ENCODE results near the gene RYR2.
"Not testable (repeated sequence)": the region's sequence is repeated elsewhere in the genome, so short reads cannot be mapped to it uniquely, and the experiment has no call there.

Gene RYR2

DNA sequence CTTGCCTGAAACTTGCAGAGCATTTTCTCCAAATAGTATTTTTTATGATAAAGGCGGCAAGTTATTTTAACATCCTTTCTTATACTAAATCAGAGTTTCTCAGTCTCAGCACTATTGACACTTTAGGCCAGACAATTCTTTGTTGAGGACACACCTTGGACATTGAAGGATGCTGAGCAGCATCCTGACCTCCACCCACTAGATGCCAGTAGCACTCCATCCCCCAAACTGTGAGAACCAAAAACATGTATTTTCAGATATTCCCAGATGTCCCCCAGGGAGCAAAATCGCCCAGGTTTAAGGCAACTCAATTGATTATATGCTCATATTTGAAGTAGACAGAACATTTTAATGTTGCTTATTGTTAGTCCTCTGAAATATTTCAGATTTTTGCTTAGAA is 549.4 kb downstream of the RYR2 start:
- H3K4me2 ChIP-seq (ENCODE audit: low read length): no peak overlapping the region
- no peak overlapping the region for H4K8ac ChIP-seq (ENCODE audit: low read depth, low read length)
- H3K79me2 ChIP-seq (ENCODE audit: control insufficient read depth, insufficient read depth, low read length, poor library complexity): no peaks in the 10 kb centered on the region
- H2AFZ ChIP-seq (ENCODE audit: insufficient read depth, low read length, poor library complexity): no peak overlapping the region
- DNase-seq: no peak
- H3K27me3 ChIP-seq (ENCODE audit: insufficient read depth, low read length): no peaks in the 10 kb centered on the region
- H3K14ac ChIP-seq (ENCODE audit: low read length): no peak overlapping the region
- no peak overlapping the region for H3K4ac ChIP-seq (ENCODE audit: low read depth, low read length)
- no peak overlapping the region for H3K23ac ChIP-seq (ENCODE audit: low read length)
- H3K79me1 ChIP-seq (ENCODE audit: low read length): no peaks in the 10 kb centered on the region
- H4K91ac ChIP-seq (ENCODE audit: low read depth, low read length): no peak overlapping the region
- no peak overlapping the region for H3K18ac ChIP-seq (ENCODE audit: low read length)
- H3K9me3 ChIP-seq (ENCODE audit: insufficient read depth, low read depth, low read length): no peaks in the 10 kb centered on the region
- no peak overlapping the region for H2BK12ac ChIP-seq (ENCODE audit: low read length)
- H3K27ac ChIP-seq (ENCODE audit: low read depth, low read length): no peak overlapping the region
- H3K4me1 ChIP-seq (ENCODE audit: control insufficient read depth in 1 of 2, insufficient read depth in 2 of 2, low read length in 2 of 2): no peaks in the 10 kb centered on the region
- no peak overlapping the region for H2BK120ac ChIP-seq (ENCODE audit: insufficient read depth, low read length, poor library complexity)
- no peak overlapping the region for H3K9ac ChIP-seq (ENCODE audit: low read length)
- no CpG with 5 or more reads among the region's 2 CpGs for WGBS (ENCODE audit: extremely low coverage, insufficient coverage, insufficient read length)
- no peak overlapping the region for H2BK5ac ChIP-seq (ENCODE audit: low read depth, low read length, poor library complexity)
- no peak overlapping the region for H3K4me3 ChIP-seq (ENCODE audit: low read depth, low read length)
- no peak overlapping the region for H4K12ac ChIP-seq (ENCODE audit: low read depth, low read length)
- H2AK5ac ChIP-seq (ENCODE audit: low read length): no peak overlapping the region
- H3K36me3 ChIP-seq (ENCODE audit: control insufficient read depth in 1 of 2, insufficient read depth in 2 of 2, low read length in 2 of 2): peaks cover 1 to 5% of the 10 kb centered on the region in 2 experiments

DNA sequence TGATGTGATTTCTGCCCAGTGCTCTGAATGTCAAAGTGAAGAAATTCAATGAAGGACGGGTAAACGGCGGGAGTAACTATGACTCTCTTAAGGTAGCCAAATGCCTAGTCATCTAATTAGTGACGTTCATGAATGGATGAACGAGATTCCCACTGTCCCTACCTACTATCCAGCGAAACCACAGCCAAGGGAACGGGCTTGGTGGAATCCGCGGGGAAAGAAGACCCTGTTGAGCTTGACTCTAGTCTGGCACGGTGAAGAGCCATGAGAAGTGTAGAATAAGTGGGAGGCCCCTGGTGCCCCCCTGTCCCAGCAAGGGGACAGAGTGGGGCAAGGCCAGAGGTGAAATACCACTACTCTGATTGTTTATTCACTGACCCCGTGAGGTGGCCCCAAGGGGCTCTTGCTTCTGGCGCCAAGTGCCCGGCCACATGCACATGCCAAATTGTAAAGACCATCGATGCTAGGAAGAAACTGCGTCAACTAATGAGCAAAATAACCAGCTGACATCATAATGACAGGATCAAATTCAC is 561.1 kb downstream of the RYR2 start:
- H3K18ac ChIP-seq (ENCODE audit: low read length); H4K12ac ChIP-seq (ENCODE audit: low read depth, low read length); H3K23ac ChIP-seq (ENCODE audit: low read length); H2BK12ac ChIP-seq (ENCODE audit: low read length); H3K9me3 ChIP-seq (ENCODE audit: insufficient read depth, low read depth, low read length); H3K4ac ChIP-seq (ENCODE audit: low read depth, low read length); H2AK5ac ChIP-seq (ENCODE audit: low read length); H4K91ac ChIP-seq (ENCODE audit: low read depth, low read length); H3K9ac ChIP-seq (ENCODE audit: low read length); H2BK5ac ChIP-seq (ENCODE audit: low read depth, low read length, poor library complexity); DNase-seq; H3K27ac ChIP-seq (ENCODE audit: low read depth, low read length); H3K79me1 ChIP-seq (ENCODE audit: low read length); H3K14ac ChIP-seq (ENCODE audit: low read length); H3K79me2 ChIP-seq (ENCODE audit: control insufficient read depth, insufficient read depth, low read length, poor library complexity); H2AFZ ChIP-seq (ENCODE audit: insufficient read depth, low read length, poor library complexity); H3K4me2 ChIP-seq (ENCODE audit: low read length); H3K36me3 ChIP-seq (ENCODE audit: control insufficient read depth in 1 of 2, insufficient read depth in 2 of 2, low read length in 2 of 2); H4K8ac ChIP-seq (ENCODE audit: low read depth, low read length); H3K27me3 ChIP-seq (ENCODE audit: insufficient read depth, low read length); H3K4me1 ChIP-seq (ENCODE audit: control insufficient read depth in 1 of 2, insufficient read depth in 2 of 2, low read length in 2 of 2); H3K4me3 ChIP-seq (ENCODE audit: low read depth, low read length); H2BK120ac ChIP-seq (ENCODE audit: insufficient read depth, low read length, poor library complexity): not testable (repeated sequence)
- WGBS (ENCODE audit: extremely low coverage, insufficient coverage, insufficient read length): no CpG with 5 or more reads among the region's 15 CpGs

DNA sequence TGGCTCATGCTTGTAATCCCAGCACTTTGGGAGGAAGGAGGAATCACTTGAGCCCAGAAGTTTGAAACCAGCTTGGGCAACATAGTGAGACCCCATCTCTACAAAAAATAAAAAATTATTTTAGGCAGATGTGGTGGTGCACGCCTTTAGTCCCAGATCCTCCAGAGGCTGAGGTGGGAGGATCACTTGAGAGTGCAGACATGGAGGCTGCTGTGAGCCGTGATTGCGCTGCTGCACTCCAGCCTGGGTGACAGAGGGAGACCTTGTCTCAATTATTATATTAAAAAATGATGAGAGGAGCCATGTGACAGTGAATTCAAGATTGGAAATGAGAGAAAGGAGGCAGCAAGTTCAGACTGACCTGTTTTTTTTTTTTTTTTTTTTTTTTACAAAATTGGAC is 566.4 kb downstream of the RYR2 start:
- Histone ChIP-seq H3K27ac (ENCODE audit: low read depth, low read length) (no peak overlapping the region), H3K4ac (ENCODE audit: low read depth, low read length) (no peak overlapping the region), H3K18ac (ENCODE audit: low read length) (no peak overlapping the region), H4K91ac (ENCODE audit: low read depth, low read length) (no peak overlapping the region), H3K79me1 (ENCODE audit: low read length) (no peaks in the 10 kb centered on the region), H3K23ac (ENCODE audit: low read length) (no peak overlapping the region), H3K4me3 (ENCODE audit: low read depth, low read length) (no peak overlapping the region), H2BK12ac (ENCODE audit: low read length) (no peak overlapping the region), H3K9me3 (ENCODE audit: insufficient read depth, low read depth, low read length) (no peaks in the 10 kb centered on the region), H2AFZ (ENCODE audit: insufficient read depth, low read length, poor library complexity) (no peak overlapping the region), H2AK5ac (ENCODE audit: low read length) (no peak overlapping the region), H3K36me3 (ENCODE audit: control insufficient read depth in 1 of 2, insufficient read depth in 2 of 2, low read length in 2 of 2) (peaks cover 0 to 3% of the 10 kb centered on the region in 2 experiments), H3K4me1 (ENCODE audit: control insufficient read depth in 1 of 2, insufficient read depth in 2 of 2, low read length in 2 of 2) (no peaks in the 10 kb centered on the region), H3K9ac (ENCODE audit: low read length) (no peak overlapping the region), H3K27me3 (ENCODE audit: insufficient read depth, low read length) (no peaks in the 10 kb centered on the region), H2BK5ac (ENCODE audit: low read depth, low read length, poor library complexity) (no peak overlapping the region), H3K14ac (ENCODE audit: low read length) (no peak overlapping the region), H4K8ac (ENCODE audit: low read depth, low read length) (no peak overlapping the region), H3K79me2 (ENCODE audit: control insufficient read depth, insufficient read depth, low read length, poor library complexity) (no peaks in the 10 kb centered on the region), H4K12ac (ENCODE audit: low read depth, low read length) (no peak overlapping the region), H2BK120ac (ENCODE audit: insufficient read depth, low read length, poor library complexity) (no peak overlapping the region), H3K4me2 (ENCODE audit: low read length) (no peak overlapping the region)
- no CpG with 5 or more reads among the region's 3 CpGs for WGBS (ENCODE audit: extremely low coverage, insufficient coverage, insufficient read length)
- no peak for DNase-seq

DNA sequence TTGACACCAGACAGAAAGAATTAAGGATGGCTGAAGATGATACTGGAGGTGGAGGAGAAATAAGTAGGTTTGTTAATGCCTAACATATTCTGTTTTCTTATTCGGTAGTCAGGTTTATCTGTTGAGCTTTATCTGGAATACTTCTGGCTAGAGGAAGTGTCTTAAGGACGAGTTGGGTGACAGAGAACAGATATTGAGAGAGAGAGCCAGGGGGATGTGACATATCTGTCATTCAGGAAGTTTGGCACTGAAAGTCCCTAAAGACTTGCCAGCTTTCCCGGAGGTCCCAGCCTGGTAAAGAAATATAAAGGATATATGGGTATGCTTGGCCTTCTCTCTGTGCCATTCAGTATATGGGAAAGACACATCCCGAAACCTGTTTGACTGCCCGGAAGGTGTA is 568.2 kb downstream of the RYR2 start:
- Histone ChIP-seq H2AFZ (ENCODE audit: insufficient read depth, low read length, poor library complexity) (no peak overlapping the region), H3K23ac (ENCODE audit: low read length) (no peak overlapping the region), H4K91ac (ENCODE audit: low read depth, low read length) (no peak overlapping the region), H2BK120ac (ENCODE audit: insufficient read depth, low read length, poor library complexity) (no peak overlapping the region), H4K8ac (ENCODE audit: low read depth, low read length) (no peak overlapping the region), H2BK5ac (ENCODE audit: low read depth, low read length, poor library complexity) (no peak overlapping the region), H3K9ac (ENCODE audit: low read length) (no peak overlapping the region), H3K18ac (ENCODE audit: low read length) (no peak overlapping the region), H4K12ac (ENCODE audit: low read depth, low read length) (no peak overlapping the region), H3K27me3 (ENCODE audit: insufficient read depth, low read length) (no peaks in the 10 kb centered on the region), H3K27ac (ENCODE audit: low read depth, low read length) (no peak overlapping the region), H3K4me1 (ENCODE audit: control insufficient read depth in 1 of 2, insufficient read depth in 2 of 2, low read length in 2 of 2) (no peaks in the 10 kb centered on the region), H3K14ac (ENCODE audit: low read length) (no peak overlapping the region), H3K4me2 (ENCODE audit: low read length) (no peak overlapping the region), H3K79me1 (ENCODE audit: low read length) (no peaks in the 10 kb centered on the region), H3K79me2 (ENCODE audit: control insufficient read depth, insufficient read depth, low read length, poor library complexity) (no peaks in the 10 kb centered on the region), H3K9me3 (ENCODE audit: insufficient read depth, low read depth, low read length) (no peaks in the 10 kb centered on the region), H2AK5ac (ENCODE audit: low read length) (no peak overlapping the region), H3K36me3 (ENCODE audit: control insufficient read depth in 1 of 2, insufficient read depth in 2 of 2, low read length in 2 of 2) (peaks cover 3 to 8% of the 10 kb centered on the region in 2 experiments), H3K4ac (ENCODE audit: low read depth, low read length) (no peak overlapping the region), H2BK12ac (ENCODE audit: low read length) (no peak overlapping the region), H3K4me3 (ENCODE audit: low read depth, low read length) (no peak overlapping the region)
- no CpG with 5 or more reads among the region's 5 CpGs for WGBS (ENCODE audit: extremely low coverage, insufficient coverage, insufficient read length)
- no peak for DNase-seq
